Measurements from ENCODE around the gene C2CD2L.
A peak's percentile ranks its signal among the peaks of the same experiment; 100 is the strongest.

Gene C2CD2L

DNA sequence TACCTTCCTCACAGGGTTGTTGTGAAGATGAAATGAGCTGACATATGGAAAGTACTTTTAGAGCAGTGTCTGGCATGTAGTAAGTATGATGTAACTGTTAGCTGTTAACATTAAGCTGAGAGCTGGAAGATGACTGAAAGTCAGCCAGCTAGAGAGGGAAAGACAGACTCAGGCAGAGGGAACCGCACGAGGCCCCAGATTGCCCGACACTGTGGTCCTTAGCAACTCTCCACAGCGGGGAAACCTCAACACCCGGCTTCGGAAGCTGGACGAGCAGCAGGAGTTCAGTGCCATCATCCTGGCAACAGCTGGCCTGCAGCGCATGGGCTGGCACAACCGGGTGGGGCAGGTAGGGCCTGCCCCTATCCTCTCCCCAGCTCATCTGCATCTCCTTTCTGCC is 16.0 kb upstream of the C2CD2L start:
- Histone ChIP-seq H3K4me3 (no peak overlapping the region), H3K36me3 (ENCODE audit: insufficient read depth, low read length) (peaks cover 30% of the 10 kb centered on the region), H3K9ac (ENCODE audit: insufficient read length) (no peak overlapping the region), H3K9me3 (ENCODE audit: low read depth, low read length) (no peaks in the 10 kb centered on the region), H3K27ac (peak overlapping the region; percentile 83)
- DNase-seq (ENCODE audit: low read depth, low spot score), result no peak
- TF ChIP-seq FOXP2 (optimal IDR thresholded peaks at IDR 0.05; ENCODE audit: control extremely low read depth, extremely low read length, insufficient read depth) (no peak), POLR2AphosphoS5 (IDR thresholded peaks at IDR 0.05; ENCODE audit: borderline replicate concordance, low read depth, low read length) (no peak), EZH2 (IDR thresholded peaks at IDR 0.05) (no peak)

DNA sequence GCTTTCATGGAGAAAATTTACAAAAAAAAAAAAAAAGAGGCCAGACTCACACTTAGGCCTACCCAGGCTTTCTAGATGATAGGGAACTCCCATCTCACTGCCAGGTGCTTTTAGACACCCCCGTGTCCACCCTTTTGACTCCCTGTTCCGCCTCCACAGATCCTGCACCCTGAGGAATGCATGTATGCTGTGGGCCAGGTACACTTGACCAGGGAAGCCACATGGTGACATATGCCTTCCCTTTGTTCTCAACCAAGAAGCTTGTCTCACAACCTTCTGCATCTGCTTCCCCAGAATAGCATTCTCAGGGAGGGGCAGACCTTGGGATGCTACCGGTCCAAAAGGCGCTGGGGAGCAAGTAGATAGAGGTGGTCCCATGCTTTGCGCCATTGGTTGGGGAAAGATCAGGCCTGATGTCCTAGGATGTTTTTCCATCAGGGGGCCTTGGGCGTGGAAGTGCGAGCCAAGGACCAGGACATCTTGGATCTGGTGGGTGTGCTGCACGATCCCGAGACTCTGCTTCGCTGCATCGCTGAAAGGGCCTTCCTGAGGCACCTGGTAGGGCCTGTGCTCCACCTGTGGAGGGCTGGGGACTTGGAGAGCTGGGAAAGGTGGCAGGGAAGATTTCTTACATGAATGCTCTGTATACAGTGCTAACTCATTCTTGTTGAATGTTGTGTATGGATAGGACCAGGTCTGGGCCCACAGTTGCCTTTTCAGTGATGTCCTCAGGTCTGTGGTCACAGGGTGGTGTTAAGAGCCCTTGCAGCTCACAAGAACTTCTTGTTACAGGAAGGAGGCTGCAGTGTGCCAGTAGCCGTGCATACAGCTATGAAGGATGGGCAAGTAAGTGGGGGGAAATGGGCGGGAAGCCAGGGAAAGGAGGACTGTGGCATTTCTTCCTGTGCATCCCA is 14.9 kb upstream of the C2CD2L start:
- no peaks in the 10 kb centered on the region for H3K9me3 ChIP-seq (ENCODE audit: low read depth, low read length)
- TF ChIP-seq EZH2 (IDR thresholded peaks at IDR 0.05) (no peak), POLR2AphosphoS5 (IDR thresholded peaks at IDR 0.05; ENCODE audit: borderline replicate concordance, low read depth, low read length) (no peak; the same call in 1 of the 2 replicates), FOXP2 (optimal IDR thresholded peaks at IDR 0.05; ENCODE audit: control extremely low read depth, extremely low read length, insufficient read depth) (no peak)
- DNase-seq (ENCODE audit: low read depth, low spot score), result no peak
- peak overlapping the region; percentile 99 for H3K4me3 ChIP-seq
- H3K27ac ChIP-seq, result peak overlapping the region; percentile 83
- peaks cover 40% of the 10 kb centered on the region for H3K36me3 ChIP-seq (ENCODE audit: insufficient read depth, low read length)
- peak overlapping the region; percentile 97 for H3K9ac ChIP-seq (ENCODE audit: insufficient read length)

DNA sequence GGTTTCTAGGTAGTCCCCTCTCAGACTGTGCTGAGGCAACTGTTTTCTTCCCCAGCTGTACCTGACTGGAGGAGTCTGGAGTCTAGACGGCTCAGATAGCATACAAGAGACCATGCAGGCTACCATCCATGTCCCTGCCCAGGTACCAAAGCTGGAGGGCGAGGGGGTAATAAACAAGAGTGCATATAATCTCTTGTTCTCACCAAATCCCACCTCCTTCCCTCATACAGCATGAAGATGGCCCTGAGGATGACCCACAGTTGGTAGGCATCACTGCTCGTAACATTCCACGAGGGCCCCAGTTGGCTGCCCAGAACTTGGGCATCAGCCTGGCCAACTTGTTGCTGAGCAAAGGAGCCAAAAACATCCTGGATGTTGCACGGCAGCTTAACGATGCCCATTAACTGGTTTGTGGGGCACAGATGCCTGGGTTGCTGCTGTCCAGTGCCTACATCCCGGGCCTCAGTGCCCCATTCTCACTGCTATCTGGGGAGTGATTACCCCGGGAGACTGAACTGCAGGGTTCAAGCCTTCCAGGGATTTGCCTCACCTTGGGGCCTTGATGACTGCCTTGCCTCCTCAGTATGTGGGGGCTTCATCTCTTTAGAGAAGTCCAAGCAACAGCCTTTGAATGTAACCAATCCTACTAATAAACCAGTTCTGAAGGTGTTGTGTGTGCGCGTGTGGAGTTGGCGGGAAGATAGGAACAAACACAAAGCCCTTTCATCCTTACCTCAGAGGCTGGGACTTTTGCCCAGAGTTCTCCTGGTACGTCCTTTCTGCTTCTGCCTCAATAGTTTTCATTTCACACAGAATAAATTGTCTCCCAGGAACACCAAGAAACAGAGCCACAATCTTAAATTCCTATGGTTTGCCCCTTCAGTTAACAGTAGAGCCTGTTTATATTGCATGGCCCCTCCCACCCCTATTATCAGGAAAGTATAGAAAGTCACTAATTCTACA is 14.0 kb upstream of the C2CD2L start:
- peak overlapping the region; percentile 86 for H3K27ac ChIP-seq
- peak overlapping the region; percentile 97 for H3K9ac ChIP-seq (ENCODE audit: insufficient read length)
- no peak for TF ChIP-seq FOXP2 (optimal IDR thresholded peaks at IDR 0.05; ENCODE audit: control extremely low read depth, extremely low read length, insufficient read depth)
- no peak for TF ChIP-seq EZH2 (IDR thresholded peaks at IDR 0.05)
- TF ChIP-seq POLR2AphosphoS5 (IDR thresholded peaks at IDR 0.05; ENCODE audit: borderline replicate concordance, low read depth, low read length), result 0 out of 2 replicates have a peak, but pooled peaks have one; percentile 14
- no peaks in the 10 kb centered on the region for H3K9me3 ChIP-seq (ENCODE audit: low read depth, low read length)
- peak overlapping the region; percentile 99 for H3K4me3 ChIP-seq
- DNase-seq (ENCODE audit: low read depth, low spot score), result no peak
- H3K36me3 ChIP-seq (ENCODE audit: insufficient read depth, low read length), result peaks cover 50% of the 10 kb centered on the region

DNA sequence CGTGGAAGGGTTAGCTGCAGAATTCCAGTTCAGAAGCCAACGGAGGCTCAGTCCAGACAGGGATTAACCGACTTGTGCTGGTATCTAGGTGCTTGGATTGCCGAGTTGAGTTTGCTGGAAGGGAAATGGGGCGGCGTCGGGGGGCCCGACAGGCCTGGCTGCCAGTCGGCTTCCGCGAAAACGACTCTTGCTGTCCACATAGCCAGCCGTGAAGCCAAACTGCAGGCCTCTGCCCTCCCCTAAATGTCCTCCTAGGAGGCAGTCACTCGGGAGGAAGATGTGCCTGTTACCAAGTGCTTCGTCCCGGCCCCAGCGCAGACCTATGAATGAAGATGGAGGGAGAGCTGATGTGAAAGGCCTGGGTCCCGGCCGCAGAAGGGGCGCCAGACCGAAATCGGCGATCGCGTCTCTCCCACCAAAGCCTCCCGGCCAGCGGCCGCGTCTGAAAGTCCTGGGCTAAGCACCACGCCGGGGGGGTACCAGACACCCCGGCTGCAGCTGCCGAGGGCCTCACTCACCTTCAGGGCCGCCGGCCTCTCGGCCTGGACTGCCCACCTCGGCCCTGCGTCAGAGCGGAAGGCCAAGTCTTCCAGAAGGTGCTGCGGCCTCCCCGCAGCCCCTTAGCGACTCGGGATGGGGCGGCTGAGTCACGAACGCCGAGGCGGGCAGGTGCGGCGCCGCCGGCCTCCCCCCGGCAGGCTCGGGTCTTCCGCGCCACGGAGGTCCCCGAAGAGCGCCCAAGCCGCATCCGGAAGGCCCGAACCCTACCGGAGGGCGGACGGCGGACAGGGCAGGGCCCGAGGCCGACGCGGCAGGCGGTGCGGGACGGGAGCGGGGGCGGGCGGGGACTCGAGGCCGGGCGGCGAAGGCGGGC is 13.0 kb upstream of the C2CD2L start:
- H3K27ac ChIP-seq, result peak overlapping the region; percentile 86
- no peaks in the 10 kb centered on the region for H3K9me3 ChIP-seq (ENCODE audit: low read depth, low read length)
- peaks cover 56% of the 10 kb centered on the region for H3K36me3 ChIP-seq (ENCODE audit: insufficient read depth, low read length)
- H3K9ac ChIP-seq (ENCODE audit: insufficient read length), result peak overlapping the region; percentile 97
- H3K4me3 ChIP-seq, result peak overlapping the region; percentile 99
- DNase-seq (ENCODE audit: low read depth, low spot score), result no peak
- peak; percentile 60; the same call in 1 of the 2 replicates for TF ChIP-seq POLR2AphosphoS5 (IDR thresholded peaks at IDR 0.05; ENCODE audit: borderline replicate concordance, low read depth, low read length)
- no peak for TF ChIP-seq EZH2 (IDR thresholded peaks at IDR 0.05)

DNA sequence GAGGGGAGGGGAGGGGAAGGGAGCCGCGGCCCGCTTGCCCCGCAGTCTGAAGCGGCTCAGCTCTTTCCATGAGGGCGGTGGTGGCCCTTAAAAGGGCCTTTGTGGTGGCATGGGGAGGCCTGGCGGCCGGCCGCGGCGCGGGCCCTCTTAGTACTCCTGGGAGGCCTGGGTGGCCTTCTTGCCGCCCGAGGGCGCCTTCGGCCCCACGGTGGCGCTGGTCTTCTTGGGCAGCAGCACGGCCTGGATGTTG is 12.4 kb upstream of the C2CD2L start:
- H3K9me3 ChIP-seq (ENCODE audit: low read depth, low read length), result no peaks in the 10 kb centered on the region
- H3K36me3 ChIP-seq (ENCODE audit: insufficient read depth, low read length), result peaks cover 56% of the 10 kb centered on the region
- TF ChIP-seq FOXP2 (optimal IDR thresholded peaks at IDR 0.05; ENCODE audit: control extremely low read depth, extremely low read length, insufficient read depth) (no peak), POLR2AphosphoS5 (IDR thresholded peaks at IDR 0.05; ENCODE audit: borderline replicate concordance, low read depth, low read length) (no peak), EZH2 (IDR thresholded peaks at IDR 0.05) (no peak)
- H3K4me3 ChIP-seq, result peak overlapping the region; percentile 99
- H3K27ac ChIP-seq, result peak overlapping the region; percentile 86
- H3K9ac ChIP-seq (ENCODE audit: insufficient read length), result peak overlapping the region; percentile 97
- no peak for DNase-seq (ENCODE audit: low read depth, low spot score)

DNA sequence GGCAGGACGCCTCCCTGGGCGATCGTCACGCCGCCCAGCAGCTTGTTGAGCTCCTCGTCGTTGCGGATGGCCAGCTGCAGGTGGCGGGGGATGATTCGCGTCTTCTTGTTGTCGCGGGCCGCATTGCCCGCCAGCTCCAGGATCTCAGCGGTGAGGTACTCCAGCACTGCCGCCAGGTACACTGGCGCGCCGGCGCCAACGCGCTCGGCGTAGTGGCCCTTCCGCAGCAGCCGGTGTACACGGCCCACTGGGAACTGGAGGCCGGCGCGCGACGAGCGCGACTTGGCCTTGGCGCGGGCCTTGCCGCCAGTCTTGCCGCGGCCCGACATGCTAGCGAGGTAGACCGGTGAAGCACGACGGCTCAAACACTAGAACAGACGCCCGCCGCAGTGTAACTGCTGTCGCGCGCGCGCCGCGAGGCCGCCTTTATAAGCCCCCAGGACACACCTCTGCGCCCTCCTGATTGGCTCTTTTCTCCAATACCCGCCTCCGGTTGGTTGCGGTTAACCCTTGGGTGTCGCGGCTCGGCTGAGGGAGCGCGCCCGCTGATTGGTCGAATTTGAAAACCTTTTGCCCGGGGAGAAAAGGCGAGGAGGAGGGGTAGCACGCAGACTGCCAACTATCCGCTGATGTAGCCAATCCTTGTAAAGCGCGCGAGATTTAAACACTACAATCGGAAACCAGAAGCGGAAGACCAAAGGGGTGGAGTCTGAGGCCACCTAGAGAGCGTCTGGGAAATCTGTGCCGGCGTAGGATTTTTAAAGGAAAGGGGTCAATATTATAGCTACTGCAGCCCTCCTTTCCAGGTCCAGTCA is 11.9 kb upstream of the C2CD2L start:
- peak; percentile 21 for TF ChIP-seq FOXP2 (optimal IDR thresholded peaks at IDR 0.05; ENCODE audit: control extremely low read depth, extremely low read length, insufficient read depth)
- peak; percentile 100 for TF ChIP-seq POLR2AphosphoS5 (IDR thresholded peaks at IDR 0.05; ENCODE audit: borderline replicate concordance, low read depth, low read length)
- TF ChIP-seq EZH2 (IDR thresholded peaks at IDR 0.05), result no peak
- Histone ChIP-seq H3K9me3 (ENCODE audit: low read depth, low read length) (no peaks in the 10 kb centered on the region), H3K36me3 (ENCODE audit: insufficient read depth, low read length) (peaks cover 60% of the 10 kb centered on the region), H3K9ac (ENCODE audit: insufficient read length) (peak overlapping the region; percentile 97), H3K4me3 (peak overlapping the region; percentile 99), H3K27ac (peak overlapping the region; percentile 86)
- peak; percentile 96 for DNase-seq (ENCODE audit: low read depth, low spot score)

DNA sequence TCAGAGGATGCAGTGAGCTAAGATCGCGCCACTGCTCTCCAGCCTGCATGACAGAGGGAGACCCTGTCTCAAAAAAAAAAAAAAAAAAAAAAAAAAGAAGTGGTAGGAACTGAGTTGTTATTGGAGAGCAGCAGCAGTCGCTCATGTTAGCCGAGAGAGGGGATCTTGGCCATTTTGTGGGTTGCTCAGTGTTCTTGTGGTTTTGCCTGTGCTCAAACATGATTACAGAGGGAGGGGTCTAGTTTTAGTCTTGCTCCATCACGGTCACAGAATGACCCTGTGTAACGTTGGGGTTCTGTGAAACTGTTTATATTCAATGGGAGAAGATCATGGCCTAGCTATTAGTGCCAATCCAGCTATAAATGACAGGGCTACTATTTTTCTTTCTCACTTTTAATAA is 7.4 kb upstream of the C2CD2L start:
- H3K4me3 ChIP-seq, result peak overlapping the region; percentile 95
- no peak overlapping the region; the same call in 1 of the 2 replicates for H3K27ac ChIP-seq
- TF ChIP-seq EZH2 (IDR thresholded peaks at IDR 0.05) (no peak), FOXP2 (optimal IDR thresholded peaks at IDR 0.05; ENCODE audit: control extremely low read depth, extremely low read length, insufficient read depth) (no peak), POLR2AphosphoS5 (IDR thresholded peaks at IDR 0.05; ENCODE audit: borderline replicate concordance, low read depth, low read length) (no peak)
- H3K36me3 ChIP-seq (ENCODE audit: insufficient read depth, low read length), result peaks cover 33% of the 10 kb centered on the region
- no peaks in the 10 kb centered on the region for H3K9me3 ChIP-seq (ENCODE audit: low read depth, low read length)
- peak overlapping the region; percentile 51 for H3K9ac ChIP-seq (ENCODE audit: insufficient read length)
- no peak for DNase-seq (ENCODE audit: low read depth, low spot score)
